8988T (cell line): Measurements from ENCODE around the gene SCAPER.
"Not testable (repeated sequence)": the region's sequence is repeated elsewhere in the genome, so short reads cannot be mapped to it uniquely, and the experiment has no call there.

Experiments used
- DNase-seq: peaks from one replicate; pipeline ENCODE4 v3.0.0; 2011

Gene SCAPER

GRCh38 chr15:76566276-76566675 is 338.9 kb downstream of the SCAPER start:
- DNase-seq, result no peak

DNA sequence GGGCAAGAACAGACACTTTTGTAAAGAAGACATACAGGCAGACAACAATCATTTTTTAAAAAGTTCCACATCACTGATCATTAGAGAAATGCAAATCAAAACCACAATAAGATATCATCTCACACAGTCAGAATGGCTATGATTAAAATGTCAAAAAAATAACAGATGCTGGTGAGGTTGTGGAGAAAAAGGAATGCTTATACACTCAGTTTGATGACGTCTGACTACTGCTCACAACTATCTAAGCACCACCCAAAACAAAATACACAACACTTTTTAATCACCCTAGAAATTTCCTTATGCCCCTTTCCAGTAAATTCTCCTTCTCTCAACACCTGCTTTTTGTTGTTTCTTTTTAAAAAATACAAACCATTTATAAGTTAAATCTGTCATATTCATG is 339.8 kb downstream of the SCAPER start:
- DNase-seq, result no peak

DNA sequence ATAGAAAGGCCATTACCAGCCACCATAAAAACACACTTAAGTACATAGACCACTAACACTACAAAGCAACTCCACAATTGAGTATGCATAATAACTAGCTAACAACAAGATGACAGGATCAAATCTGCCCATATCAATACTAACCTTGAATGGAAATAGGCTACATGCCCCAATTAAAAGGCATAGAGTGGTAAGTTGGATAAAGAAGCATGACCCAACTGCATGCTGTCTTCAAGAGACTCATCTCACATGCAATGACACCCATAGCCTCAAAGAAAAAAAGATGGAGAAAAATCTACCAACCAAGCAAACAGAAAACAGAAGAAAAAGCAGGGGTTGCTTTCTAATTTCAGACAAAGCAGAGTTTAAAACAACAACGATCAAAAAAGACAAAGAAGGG is 349.9 kb downstream of the SCAPER start:
- no peak for DNase-seq

- DNase-seq, result no peak
Observed at GRCh38 chr15:76553564-76553963, 351.6 kb downstream of the SCAPER start.

DNA sequence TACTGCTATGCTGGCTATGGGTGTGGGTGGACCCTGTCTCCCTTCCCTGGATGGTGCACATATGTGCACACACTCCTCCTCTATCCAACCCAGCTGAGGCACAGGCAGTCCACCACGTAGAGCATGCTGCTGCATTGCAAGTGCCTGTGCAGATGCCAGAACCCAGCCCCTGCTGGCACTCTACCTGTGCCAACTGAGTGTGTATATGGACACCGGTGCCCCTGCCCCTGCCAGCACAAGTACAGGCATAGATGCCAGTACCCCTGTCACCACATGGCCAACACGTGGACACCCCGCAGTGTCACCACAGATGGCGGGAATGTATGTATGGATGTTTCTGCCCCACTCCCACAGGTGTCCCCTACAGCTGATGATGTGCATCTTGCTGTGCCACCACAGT is 352.0 kb downstream of the SCAPER start:
- no peak for DNase-seq

DNA sequence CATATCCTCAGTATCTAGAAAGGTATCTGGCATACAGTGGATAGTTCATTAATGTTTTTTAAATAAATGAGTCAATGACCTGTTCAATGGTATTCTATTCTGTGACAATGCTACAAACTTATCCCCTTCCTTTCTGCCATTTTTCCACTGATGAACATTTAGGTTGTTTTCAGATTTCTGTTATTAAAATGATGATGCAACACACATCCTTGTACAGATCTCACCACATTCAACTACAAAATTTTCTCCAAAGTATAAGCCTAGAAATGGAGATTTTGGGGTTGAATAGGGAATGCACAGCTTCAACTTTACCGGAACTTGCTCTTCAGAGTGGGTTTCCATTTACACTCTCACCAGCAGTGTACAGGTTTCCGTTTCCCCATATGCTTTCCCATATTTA is 358.3 kb downstream of the SCAPER start:
- no peak for DNase-seq

- DNase-seq, result no peak
Observed at GRCh38 chr15:76533995-76534394, 371.1 kb downstream of the SCAPER start.

GRCh38 chr15:76533060-76533820 is 371.9 kb downstream of the SCAPER start:
- DNase-seq, result no peak

- DNase-seq, result no peak
Observed at GRCh38 chr15:76529911-76530310, 375.2 kb downstream of the SCAPER start.

DNA sequence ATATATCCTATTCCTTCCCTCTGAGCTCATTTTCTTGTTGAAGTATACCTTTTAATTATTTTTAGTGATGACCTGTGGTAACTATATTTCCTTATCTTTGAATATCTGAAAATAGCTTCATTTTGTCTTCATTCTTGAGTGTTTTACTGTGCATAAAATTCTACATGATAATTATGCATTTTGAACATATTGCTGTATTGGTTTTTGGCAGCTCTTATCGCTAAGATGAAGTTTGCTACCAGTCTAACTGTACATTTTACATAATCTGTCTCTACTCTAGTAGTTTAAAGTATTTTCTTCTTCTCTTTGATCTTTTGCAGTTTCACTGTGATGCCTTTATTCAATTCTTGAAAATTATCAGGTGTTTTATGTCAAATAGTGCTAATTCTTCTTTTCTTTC is 379.0 kb downstream of the SCAPER start:
- no peak for DNase-seq

DNA sequence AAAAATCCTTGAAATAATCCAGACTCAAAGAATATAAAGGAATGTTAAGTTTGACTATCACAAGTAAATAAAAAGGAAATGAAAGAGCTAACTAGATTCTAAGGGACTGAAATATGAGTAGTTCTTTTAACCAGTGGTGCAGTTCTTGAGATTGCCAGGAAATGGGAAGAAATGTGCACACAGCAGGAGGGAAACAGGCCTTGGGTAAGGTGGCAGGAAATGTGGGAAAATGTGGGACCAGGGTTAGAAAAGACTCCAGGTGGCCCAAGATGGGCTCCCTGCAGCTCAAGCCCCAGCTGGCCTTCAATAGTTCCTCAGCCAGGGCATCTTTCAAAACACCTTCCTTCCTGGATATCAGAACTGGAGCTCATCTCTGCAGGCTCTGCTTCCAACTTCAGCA is 387.2 kb downstream of the SCAPER start:
- DNase-seq, result no peak

- no peak for DNase-seq
Observed at GRCh38 chr15:76514282-76514681, 390.9 kb downstream of the SCAPER start.

- no peak for DNase-seq
Observed at GRCh38 chr15:76512971-76513370, 392.2 kb downstream of the SCAPER start.

- not testable (repeated sequence) for DNase-seq
Observed at GRCh38 chr15:76510663-76511062, 394.5 kb downstream of the SCAPER start.

DNA sequence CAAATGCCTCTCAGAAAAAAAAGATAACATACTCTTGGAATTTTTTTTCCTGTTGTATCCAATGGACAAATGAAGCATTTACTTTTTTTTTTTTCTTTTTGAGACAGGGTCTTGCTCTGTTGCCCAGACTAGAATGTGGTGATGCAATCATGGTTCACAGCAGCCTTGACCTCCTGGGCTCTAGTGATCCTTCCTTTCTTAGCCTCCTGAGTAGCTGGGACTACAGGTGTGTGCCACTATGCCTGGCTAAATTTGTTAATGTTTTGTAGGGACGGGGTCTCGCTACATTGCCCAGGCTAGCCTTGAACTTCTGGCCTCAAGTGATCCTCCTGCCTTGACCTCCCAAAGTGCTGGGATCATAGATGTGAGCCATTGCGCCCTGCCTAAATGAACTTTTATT is 401.3 kb downstream of the SCAPER start:
- no peak for DNase-seq

DNA sequence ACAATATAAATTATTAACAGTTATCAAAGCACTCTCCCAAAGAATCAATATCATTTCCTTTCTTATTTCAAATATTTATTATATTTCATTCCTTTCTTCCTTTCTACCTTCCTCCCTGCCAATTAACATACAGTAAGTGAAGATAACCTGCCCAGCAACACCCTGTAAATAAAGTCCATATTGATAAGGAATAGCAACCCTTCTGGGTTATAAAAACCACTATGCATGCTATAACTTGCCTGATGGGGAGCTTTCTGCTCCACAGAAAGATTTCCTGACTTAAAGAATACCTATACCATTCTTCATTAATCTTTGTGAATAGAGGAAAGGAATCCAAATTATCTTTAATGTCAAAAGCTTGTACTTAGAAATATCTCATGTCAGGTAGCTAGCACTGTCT is 402.0 kb downstream of the SCAPER start:
- DNase-seq, result no peak

GRCh38 chr15:76502678-76503077 is 402.5 kb downstream of the SCAPER start:
- no peak for DNase-seq

GRCh38 chr15:76502185-76502584 is 403.0 kb downstream of the SCAPER start:
- not testable (repeated sequence) for DNase-seq

- no peak for DNase-seq
Observed at GRCh38 chr15:76501726-76502125, 403.4 kb downstream of the SCAPER start.

GRCh38 chr15:76501011-76501410 is 404.1 kb downstream of the SCAPER start:
- no peak for DNase-seq

DNA sequence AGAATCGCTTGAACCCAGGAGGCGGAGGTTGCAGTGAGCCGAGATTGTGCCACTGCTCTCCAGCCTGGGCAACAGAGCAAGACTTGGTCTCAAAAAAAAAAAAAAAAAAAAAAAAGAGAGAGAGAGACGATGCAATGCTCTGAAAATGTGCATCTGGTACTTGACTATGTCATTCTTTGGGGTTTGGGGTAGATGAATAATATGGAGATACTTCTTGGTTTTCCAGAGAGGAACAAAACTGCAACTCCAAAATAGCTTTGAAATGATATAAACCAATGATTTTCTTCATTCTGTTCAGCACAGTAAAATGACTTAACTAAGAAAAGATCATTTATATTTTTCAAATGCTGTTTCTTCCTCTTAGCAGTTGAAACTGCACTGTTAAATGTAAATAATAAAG is 409.7 kb downstream of the SCAPER start:
- DNase-seq, result no peak

DNA sequence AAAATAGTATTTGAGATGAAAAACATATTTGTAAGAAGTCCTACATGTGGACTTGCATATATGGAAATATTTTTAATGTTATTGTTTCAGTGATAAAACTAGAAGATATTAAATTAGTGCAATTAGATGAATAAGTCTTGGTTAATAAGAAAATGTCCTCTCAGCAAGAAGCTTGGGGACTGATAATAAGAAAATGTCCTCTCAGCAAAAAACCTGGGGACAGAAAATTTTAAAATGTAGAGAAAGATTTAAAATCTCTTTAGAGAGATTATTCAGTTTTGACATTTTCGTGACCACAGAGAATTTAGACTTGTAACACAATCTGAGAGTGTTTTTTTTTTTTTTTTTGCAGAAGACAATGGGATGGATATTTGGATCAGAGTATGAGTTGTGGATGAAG is 412.6 kb downstream of the SCAPER start:
- DNase-seq, result no peak

DNA sequence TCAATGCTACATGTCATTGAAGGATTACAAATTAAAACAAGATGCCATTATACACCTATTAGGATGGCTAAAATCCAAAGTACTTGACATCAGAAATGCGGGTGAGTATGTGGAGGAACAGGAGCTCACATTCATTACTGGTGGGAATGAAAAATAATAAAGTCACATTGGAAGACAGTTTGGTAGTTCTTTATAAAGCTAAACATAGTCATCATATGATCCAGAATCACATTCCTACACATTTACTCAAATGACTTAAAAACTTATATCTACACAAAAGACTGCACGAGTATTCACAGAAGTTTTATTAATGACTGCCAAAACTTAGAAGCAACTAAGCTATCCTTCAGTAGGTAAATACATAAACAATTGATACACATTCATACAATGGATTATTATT is 421.4 kb downstream of the SCAPER start:
- DNase-seq, result no peak

GRCh38 chr15:76483018-76483417 is 422.1 kb downstream of the SCAPER start:
- DNase-seq, result no peak

DNA sequence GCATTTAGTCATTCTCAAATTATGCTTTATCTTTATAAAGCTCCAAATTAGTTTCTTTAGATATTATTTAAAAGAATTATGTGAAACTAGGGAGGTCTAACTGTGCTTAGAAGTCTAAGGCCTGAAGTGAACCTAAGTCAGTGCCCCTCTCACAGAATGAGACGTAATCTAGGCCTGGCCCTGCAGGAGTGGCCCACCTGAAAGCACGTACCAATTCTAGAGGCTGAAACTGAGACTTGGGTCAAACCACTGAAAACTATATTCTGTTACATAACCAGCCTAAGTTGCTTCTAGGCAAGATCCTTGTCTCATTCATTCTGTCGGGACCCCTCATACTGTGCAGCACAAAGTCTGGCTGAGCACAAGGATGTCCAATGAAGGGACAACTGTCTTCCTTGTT is 424.9 kb downstream of the SCAPER start:
- DNase-seq, result no peak
